ENCODE measurements around the gene ARFRP1.
"Not testable (repeated sequence)": the region's sequence is repeated elsewhere in the genome, so short reads cannot be mapped to it uniquely, and the experiment has no call there.

Gene ARFRP1

GRCh38 chr20:63733117-63733516 lies 25.3 kb upstream of the ARFRP1 start:
- DNase-seq (ENCODE audit: low read depth in 2 of 2, low spot score in 1 of 2) = no peak

- DNase-seq (ENCODE audit: low read depth in 2 of 2, low spot score in 1 of 2) = no peak
These were observed 24.6 kb upstream of the ARFRP1 start for GRCh38 chr20:63732118-63733095.

GRCh38 chr20:63731410-63731809 lies 23.6 kb upstream of the ARFRP1 start:
- no peak for DNase-seq (ENCODE audit: low read depth in 2 of 2, low spot score in 1 of 2)

- DNase-seq (ENCODE audit: low read depth in 2 of 2, low spot score in 1 of 2) = not testable (repeated sequence)
These were observed 22.5 kb upstream of the ARFRP1 start for GRCh38 chr20:63730189-63730733.

- DNase-seq (ENCODE audit: low read depth in 2 of 2, low spot score in 1 of 2) = not testable (repeated sequence)
These were observed 15.3 kb upstream of the ARFRP1 start for GRCh38 chr20:63722967-63723622.

GRCh38 chr20:63718996-63719395 lies 11.2 kb upstream of the ARFRP1 start:
- no peak for DNase-seq (ENCODE audit: low read depth in 2 of 2, low spot score in 1 of 2)

GRCh38 chr20:63714858-63715257 lies 7.1 kb upstream of the ARFRP1 start:
- no peak for DNase-seq (ENCODE audit: low read depth in 2 of 2, low spot score in 1 of 2)

GRCh38 chr20:63712191-63712590 lies 4.4 kb upstream of the ARFRP1 start:
- DNase-seq (ENCODE audit: low read depth in 2 of 2, low spot score in 1 of 2) = no peak

GRCh38 chr20:63711085-63711645 lies 3.4 kb upstream of the ARFRP1 start:
- no peak for DNase-seq (ENCODE audit: low read depth in 2 of 2, low spot score in 1 of 2)

- no peak for DNase-seq (ENCODE audit: low read depth in 2 of 2, low spot score in 1 of 2)
These were observed 1.4 kb upstream of the ARFRP1 start for GRCh38 chr20:63709149-63709527.

- no peak for DNase-seq (ENCODE audit: low read depth in 2 of 2, low spot score in 1 of 2)
These were observed 749 bp upstream of the ARFRP1 start for GRCh38 chr20:63708301-63709148.

GRCh38 chr20:63706852-63707557 lies 771 bp downstream of the ARFRP1 start:
- peak in 1 of 2 donors; percentile 42 for DNase-seq (ENCODE audit: low read depth in 2 of 2, low spot score in 1 of 2)

GRCh38 chr20:63706027-63706695 lies 1.6 kb downstream of the ARFRP1 start:
- no peak for DNase-seq (ENCODE audit: low read depth in 2 of 2, low spot score in 1 of 2)

GRCh38 chr20:63705232-63706026 lies 2.3 kb downstream of the ARFRP1 start:
- DNase-seq (ENCODE audit: low read depth in 2 of 2, low spot score in 1 of 2) = no peak

- DNase-seq (ENCODE audit: low read depth in 2 of 2, low spot score in 1 of 2) = no peak
These were observed 3.0 kb downstream of the ARFRP1 start for GRCh38 chr20:63704749-63705117.

GRCh38 chr20:63703976-63704748 lies 3.6 kb downstream of the ARFRP1 start:
- no peak for DNase-seq (ENCODE audit: low read depth in 2 of 2, low spot score in 1 of 2)

GRCh38 chr20:63703471-63703975 lies 4.3 kb downstream of the ARFRP1 start:
- no peak for DNase-seq (ENCODE audit: low read depth in 2 of 2, low spot score in 1 of 2)
